RWPE1 (cell line): ENCODE data around the gene XRCC1.

Experiments
- CTCF ChIA-PET: fragments of 350-600 bp; sonication (Branson Sonifier 250); formaldehyde crosslinking; extraction: SDS; loops from one replicate; lab custom pipeline; 2021; lab: Yijun Ruan, JAX
- POLR2A ChIA-PET: fragments of 400-600 bp; formaldehyde crosslinking; extraction: SDS; loops from one replicate; lab custom pipeline; 2020; ENCODE audit warnings: antibody characterized with exemption; ENCODE audit not compliant: low non-redundant PET; lab: Yijun Ruan, JAX
- DNase-seq: peaks from one replicate; pipeline ENCODE4 v3.0.0; 2012; ENCODE audit warnings: low spot score
- H3K27ac ChIP-seq: fragments of 450-650 bp; 2 replicates; pipeline ENCODE4 v1.5.1; 2017
- CTCF ChIP-seq: fragments of 450-650 bp; conservative IDR thresholded peaks from 2 replicates; pipeline ENCODE4 v1.5.1; 2017; ENCODE audit warnings: low read depth, mild to moderate bottlenecking

The XRCC1 gene

GRCh38 chr19:43595605-43595998 is 20.3 kb upstream of the XRCC1 start:
- TF ChIP-seq CTCF, result no peak
- H3K27ac ChIP-seq, result peak overlapping the region; percentile 92
- ChIA-PET POLR2A (interaction anchor here (0.6 to 1.1 kb wide), 4 partner anchors 11 to 76 kb away, joined by 3 to 5 read pairs (median 4); no protein-coding TSS in a partner anchor), CTCF (interaction anchor here (0.6 kb wide), 1 partner anchor 158 kb away, joined by 3 read pairs; no protein-coding TSS in a partner anchor)
- no peak for DNase-seq

- ChIA-PET POLR2A (interaction anchor here (0.6 to 1.0 kb wide), 3 partner anchors 26 to 76 kb away, joined by 3 to 4 read pairs (median 3); partner anchors contain the start of gene ZNF575), CTCF (interaction anchor here (0.6 to 1.4 kb wide), 16 partner anchors 14 to 215 kb away, joined by 3 to 10 read pairs (median 4); no protein-coding TSS in a partner anchor)
- peak; percentile 85 for TF ChIP-seq CTCF
- H3K27ac ChIP-seq, result peak overlapping the region; percentile 92
- DNase-seq, result peak; percentile 36
These were observed 19.6 kb upstream of the XRCC1 start for GRCh38 chr19:43594710-43595604.

- TF ChIP-seq CTCF, result no peak
- peak overlapping the region; percentile 92 for H3K27ac ChIP-seq
- POLR2A ChIA-PET, result interaction anchor here (0.6 to 1.0 kb wide), 3 partner anchors 25 to 61 kb away, joined by 3 to 6 read pairs (median 4); partner anchors contain the start of gene ZNF575
- CTCF ChIA-PET, result interaction anchor here (0.6 to 1.4 kb wide), 17 partner anchors 13 to 215 kb away, joined by 3 to 10 read pairs (median 4); no protein-coding TSS in a partner anchor
- DNase-seq, result no peak
These were observed 18.9 kb upstream of the XRCC1 start for GRCh38 chr19:43594081-43594697.

- no peak for TF ChIP-seq CTCF
- no peak overlapping the region for H3K27ac ChIP-seq
- ChIA-PET POLR2A (no interaction called here), CTCF (no interaction called here)
- DNase-seq, result no peak
These were observed 17.5 kb upstream of the XRCC1 start for GRCh38 chr19:43592800-43593350.

- H3K27ac ChIP-seq, result no peak overlapping the region
- no peak for TF ChIP-seq CTCF
- CTCF ChIA-PET, result no interaction called here
- DNase-seq, result no peak
- POLR2A ChIA-PET, result no interaction called here
These were observed 16.8 kb upstream of the XRCC1 start for GRCh38 chr19:43591904-43592772.
